ENCODE results near the gene LOC128125822.

LOC128125822 gene

GRCh38 chr6:63576985-63577712, 4.9 kb downstream of the LOC128125822 start (continued):
- TF ChIP-seq ZBTB33 (IDR thresholded peaks at IDR 0.05; ENCODE audit: extremely low read depth, insufficient replicate concordance, low read length) (no peak), ZNF274 (IDR thresholded peaks at IDR 0.05; ENCODE audit: low read depth, low read length) (no peak), YY1 (IDR thresholded peaks at IDR 0.05; ENCODE audit: extremely low read depth, insufficient replicate concordance, low read depth, low read length) (no peak), POLR2AphosphoS5 (IDR thresholded peaks at IDR 0.05; ENCODE audit: low read depth, low read length) (no peak)

- Histone ChIP-seq H3K4me3 (replicated peaks in 1 of 2; ENCODE audit: low read depth in 1 of 2, low read length in 2 of 2) (no peak overlapping the region), H3K27me3 (ENCODE audit: insufficient read depth, low read length) (no peaks in the 10 kb centered on the region), H3K4me2 (ENCODE audit: low read length) (no peak overlapping the region), H2AFZ (ENCODE audit: low read depth, low read length, poor library complexity, severe bottlenecking) (no peak overlapping the region), H3K9me2 (ENCODE audit: insufficient read depth) (no peaks in the 10 kb centered on the region), H3K9me3 (ENCODE audit: control insufficient read depth in 1 of 2, insufficient read depth in 1 of 2, low read depth in 1 of 2, low read length in 2 of 2) (no peaks in the 10 kb centered on the region), H4K20me1 (ENCODE audit: insufficient read depth) (peaks cover 57% of the 10 kb centered on the region), H3K79me2 (ENCODE audit: insufficient read depth, low read length) (peaks cover 97% of the 10 kb centered on the region), H3K9ac (ENCODE audit: low read length) (no peak overlapping the region), H3K4me1 (ENCODE audit: control insufficient read depth in 1 of 2, insufficient read depth in 2 of 2, low read length in 2 of 2) (peaks cover 0 to 15% of the 10 kb centered on the region in 2 experiments; a peak in 2 of 4 replicates), H3K27ac (ENCODE audit: low read depth, low read length) (no peak overlapping the region), H3K36me3 (ENCODE audit: control insufficient read depth in 1 of 2, insufficient read depth in 2 of 2, low read length in 2 of 2) (peaks cover 70 to 72% of the 10 kb centered on the region in 2 experiments)
- ChIA-PET RAD21 (ENCODE audit: low non-redundant PET in 1 of 2, low total read pairs in 2 of 2, uncharacterized antibody in 2 of 2, unreplicated experiment in 2 of 2) (no interaction called here), POLR2A (no interaction called here), CTCF (no interaction called here)
- TF ChIP-seq SIN3A (IDR thresholded peaks at IDR 0.05; ENCODE audit: low read depth) (no peak), EGR1 (IDR thresholded peaks at IDR 0.05; ENCODE audit: low read depth) (no peak), CEBPB (IDR thresholded peaks at IDR 0.05; ENCODE audit: low read depth) (no peak), TCF7L2 (IDR thresholded peaks at IDR 0.05; ENCODE audit: borderline replicate concordance, extremely low read depth, insufficient read depth, insufficient read length) (no peak), CTCF (IDR thresholded peaks at IDR 0.05 in 2 of 3, conservative IDR thresholded peaks at IDR 0.05 in 1 of 3; ENCODE audit: borderline replicate concordance in 1 of 3, insufficient read depth in 1 of 3, low read depth in 2 of 3, low read length in 2 of 3) (no peak), ZFX (IDR thresholded peaks at IDR 0.05) (no peak), ELF1 (IDR thresholded peaks at IDR 0.05; ENCODE audit: borderline replicate concordance, low read depth) (no peak), JUND (IDR thresholded peaks at IDR 0.05) (no peak), ZBTB33 (IDR thresholded peaks at IDR 0.05; ENCODE audit: extremely low read depth, insufficient replicate concordance, low read length) (no peak), SP1 (IDR thresholded peaks at IDR 0.05; ENCODE audit: low read depth) (no peak), YY1 (IDR thresholded peaks at IDR 0.05; ENCODE audit: extremely low read depth, insufficient replicate concordance, low read depth, low read length) (no peak), RAD21 (IDR thresholded peaks at IDR 0.05; ENCODE audit: low read depth) (no peak), EZH2phosphoT487 (IDR thresholded peaks at IDR 0.05; ENCODE audit: borderline replicate concordance) (no peak), ATF3 (IDR thresholded peaks at IDR 0.05) (no peak), MAX (IDR thresholded peaks at IDR 0.05) (no peak)
- intact Hi-C loops (cut with micrococcal nuclease), result loop anchor here (5.0 kb wide), 1 partner anchor 184 kb away; no protein-coding TSS in a partner anchor
- ATAC-seq (no peak), DNase-seq (ENCODE audit: low read depth, low spot score) (no peak)
- no TSS peak for BruUV-seq (replicated peaks)
Observed at GRCh38 chr6:63578757-63579156, 6.5 kb downstream of the LOC128125822 start.

Measured in HCT116 (cell line).